CD4-positive, alpha-beta T cell treated with Interleukin-4 for 1 hour (primary cell): Measurements from ENCODE around the gene MAS1.
"Not testable (repeated sequence)": the region's sequence is repeated elsewhere in the genome, so short reads cannot be mapped to it uniquely, and the experiment has no call there.

ENCODE experiments used
- DNase-seq, 2 donors: peaks; one replicate each; pipeline ENCODE4 v3.0.0-alpha.2; 2020 to 2022

MAS1 gene

DNA sequence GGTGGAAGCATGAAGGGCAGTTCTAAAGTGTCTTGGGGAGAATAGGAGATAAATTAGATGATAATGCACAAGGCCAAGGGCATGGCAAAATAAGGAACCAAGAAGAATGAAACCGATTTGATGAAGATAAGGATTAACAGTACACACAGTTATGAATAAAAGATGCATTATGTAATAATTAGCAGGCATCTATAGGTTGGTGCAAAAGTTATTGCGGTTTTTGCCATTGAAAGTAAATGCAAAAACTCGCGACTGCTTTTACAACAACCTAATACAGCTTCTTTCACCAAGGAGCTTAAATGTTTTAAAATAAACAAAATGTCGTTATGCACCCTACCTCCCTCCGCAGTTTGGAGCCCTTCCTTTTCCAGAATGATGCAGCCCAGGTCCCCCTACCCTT is 29.0 kb downstream of the MAS1 start:
- DNase-seq: no peak

DNA sequence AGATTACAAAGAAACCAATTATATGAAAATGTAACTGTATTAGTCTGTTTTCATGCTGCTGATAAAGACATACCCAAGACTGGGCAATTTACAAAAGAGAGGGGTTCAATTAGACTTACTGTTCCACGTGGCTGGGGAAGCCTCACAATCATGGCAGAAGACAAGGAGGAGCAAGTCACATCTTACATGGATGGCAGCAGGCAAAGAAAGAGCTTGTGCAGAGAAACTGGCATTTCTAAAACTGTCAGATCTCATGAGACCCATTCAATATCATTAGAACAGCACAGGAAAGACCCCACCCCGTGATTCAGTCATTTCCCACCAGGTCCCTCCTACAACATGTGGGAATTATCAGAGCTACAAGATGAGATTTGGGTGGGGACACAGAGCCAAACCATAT is 33.4 kb downstream of the MAS1 start:
- not testable (repeated sequence) for DNase-seq

DNA sequence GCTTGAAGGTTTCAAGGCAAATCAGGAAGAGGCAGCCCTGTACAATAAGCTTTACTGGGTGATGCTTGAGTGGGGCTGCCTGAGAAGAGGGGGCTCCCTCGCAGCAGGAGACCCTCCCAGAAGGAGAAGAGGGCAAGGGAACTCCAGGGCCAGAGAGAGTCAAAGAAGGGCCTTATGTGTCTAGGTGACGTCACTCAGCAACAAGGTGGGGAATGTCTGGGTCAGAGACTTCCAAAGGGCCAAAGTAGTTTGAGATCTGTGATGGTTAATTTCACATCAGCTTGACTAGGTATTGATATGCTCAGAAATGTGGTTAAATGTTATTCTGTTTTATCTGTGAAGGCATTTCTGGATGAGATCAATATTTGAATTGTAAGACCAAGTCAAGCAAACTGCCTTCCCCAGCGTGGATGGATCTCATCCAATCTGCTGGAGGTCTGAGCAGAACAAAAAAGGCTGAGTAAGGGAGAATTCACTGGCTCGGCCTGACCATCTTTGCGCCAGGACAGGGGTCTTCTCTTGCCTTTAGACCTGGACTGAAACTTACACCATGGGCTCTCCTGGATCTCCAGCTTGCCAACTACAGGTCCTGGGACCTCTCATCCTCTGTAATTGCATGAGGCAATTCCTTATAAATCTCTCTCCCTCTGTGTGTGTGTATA is 35.9 kb downstream of the MAS1 start:
- DNase-seq: no peak

DNA sequence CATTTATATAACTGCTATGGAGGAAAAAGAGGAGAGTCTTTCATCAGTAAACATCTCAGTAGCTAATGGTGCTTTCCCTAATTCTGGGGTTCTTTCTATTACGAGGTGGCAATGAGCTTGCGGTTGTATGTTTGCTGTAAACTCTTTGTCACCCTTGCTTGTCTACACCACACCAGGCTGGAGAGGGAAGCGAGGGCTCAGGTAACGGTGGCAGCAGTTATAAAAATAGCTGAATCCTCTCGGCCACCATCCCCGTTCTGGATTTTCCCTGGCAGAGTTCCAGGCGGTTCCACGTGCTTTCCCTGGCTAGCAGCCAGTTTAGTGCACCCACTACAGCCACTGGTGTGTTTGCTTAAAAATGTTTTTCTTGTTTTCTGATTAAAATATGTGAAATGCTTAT is 39.0 kb downstream of the MAS1 start:
- DNase-seq: peak; percentile 52 to 78

DNA sequence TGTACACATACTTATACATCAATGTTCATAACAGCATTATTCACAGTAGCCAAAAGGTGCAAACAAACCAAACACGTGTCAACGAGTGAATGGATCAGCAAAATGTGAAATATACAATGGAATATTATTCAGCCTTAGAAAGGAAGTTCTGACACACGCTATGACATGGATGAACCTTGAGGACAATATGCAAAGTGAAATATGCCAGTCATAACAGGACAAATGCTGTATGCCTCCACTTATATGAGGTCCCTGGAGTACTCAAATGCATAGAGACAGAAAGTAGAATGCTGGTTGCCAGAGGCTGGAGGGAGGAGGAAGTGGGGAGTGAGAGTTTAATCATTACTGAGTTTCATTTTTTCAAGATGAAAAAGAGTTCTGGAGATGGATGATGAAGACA is 40.3 kb downstream of the MAS1 start:
- peak in 1 of 2 donors; percentile 9 for DNase-seq

DNA sequence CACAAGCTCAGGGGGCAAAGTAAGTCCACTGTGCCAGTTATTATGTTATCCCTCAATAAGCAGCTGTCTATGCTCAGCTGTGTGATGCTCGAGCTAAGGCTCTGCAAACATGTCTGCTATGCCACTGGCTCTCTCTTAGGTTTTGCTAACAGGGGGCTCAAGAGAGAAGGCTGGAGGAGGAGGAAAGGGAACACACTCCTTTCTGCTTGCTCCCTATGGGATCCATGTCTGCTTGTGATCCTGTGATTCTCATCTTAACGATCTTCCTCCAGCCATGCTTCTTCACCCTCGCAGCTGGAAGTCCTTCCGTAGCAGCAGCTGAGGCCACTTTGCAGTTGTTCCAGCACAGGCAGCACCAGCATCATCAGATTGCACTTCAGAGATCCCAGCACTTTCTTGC is 41.1 kb downstream of the MAS1 start:
- DNase-seq: no peak

DNA sequence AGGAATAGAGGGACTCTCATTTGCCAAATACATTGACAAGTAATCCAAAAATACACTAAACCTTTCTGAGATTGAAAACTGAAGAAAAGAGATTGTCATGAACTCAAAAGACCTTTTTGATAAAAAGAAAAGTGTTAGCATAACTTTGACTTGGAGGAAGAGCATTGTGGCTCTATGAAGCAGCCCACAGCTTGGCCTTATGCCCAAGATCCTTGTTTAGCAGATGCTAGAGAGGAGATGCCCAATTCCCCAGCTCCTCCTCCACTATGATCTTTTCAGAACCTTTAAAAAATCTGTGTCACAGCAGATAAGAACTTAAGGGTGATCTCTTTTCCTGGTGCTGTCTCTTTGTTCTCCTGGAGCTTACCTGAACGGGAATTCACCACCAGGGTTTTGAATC is 42.3 kb downstream of the MAS1 start:
- no peak for DNase-seq

DNA sequence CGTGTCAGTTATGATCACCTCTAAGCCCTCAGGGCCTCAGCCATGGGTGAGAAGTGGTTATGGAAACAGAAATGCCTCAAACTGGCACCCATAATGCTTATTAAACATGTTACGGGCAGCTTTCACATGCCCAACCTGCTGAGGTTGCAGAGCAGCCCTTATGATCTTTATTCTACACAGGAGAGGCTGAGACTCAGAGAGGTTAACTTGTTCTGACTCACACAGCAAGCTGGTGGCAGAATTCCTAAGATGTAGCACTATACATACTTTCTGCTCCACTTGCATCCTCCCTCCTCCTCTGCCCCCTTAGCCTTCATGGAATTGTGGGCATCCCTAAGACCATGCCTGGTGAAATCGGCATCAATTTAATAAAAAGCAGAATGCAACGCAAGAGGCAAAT is 43.4 kb downstream of the MAS1 start:
- DNase-seq: no peak

DNA sequence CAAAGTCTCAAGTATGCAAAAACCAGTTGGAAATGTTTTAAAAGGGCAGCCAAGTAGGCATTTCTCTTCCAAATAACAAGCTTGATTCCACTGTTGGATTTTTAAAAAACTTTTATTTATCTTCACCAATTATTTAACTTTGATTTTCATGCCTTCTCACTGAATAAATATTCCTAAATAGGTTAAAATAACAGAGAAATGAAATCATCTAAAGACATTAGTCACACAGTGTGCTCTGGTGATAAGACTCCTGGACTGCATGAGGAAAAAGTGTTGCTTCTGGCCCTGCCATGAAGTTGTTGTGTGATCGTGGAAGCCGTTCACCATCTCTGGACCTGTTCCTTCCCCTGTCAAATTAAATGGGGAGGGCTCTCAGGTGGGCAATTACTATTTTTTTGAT is 44.3 kb downstream of the MAS1 start:
- no peak for DNase-seq

DNA sequence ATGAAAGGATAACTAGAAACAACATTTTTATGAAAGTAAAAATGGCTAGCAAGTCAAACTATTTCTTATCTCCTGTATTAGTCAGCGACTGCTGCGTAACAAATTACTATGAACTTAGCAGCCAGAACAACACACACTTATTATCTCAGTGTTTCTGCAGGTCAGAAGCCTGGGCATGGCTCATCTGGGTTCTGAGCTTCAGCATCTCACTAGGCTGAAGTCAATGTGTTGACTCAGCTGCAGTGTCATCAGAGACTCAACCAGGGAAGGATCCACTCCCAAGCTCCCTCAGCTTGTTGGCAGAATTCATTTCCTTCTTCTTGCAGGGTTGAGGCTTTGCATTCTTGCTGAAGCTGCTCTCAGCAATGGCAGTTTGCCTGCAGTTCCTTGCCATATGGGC is 44.8 kb downstream of the MAS1 start:
- DNase-seq: no peak

DNA sequence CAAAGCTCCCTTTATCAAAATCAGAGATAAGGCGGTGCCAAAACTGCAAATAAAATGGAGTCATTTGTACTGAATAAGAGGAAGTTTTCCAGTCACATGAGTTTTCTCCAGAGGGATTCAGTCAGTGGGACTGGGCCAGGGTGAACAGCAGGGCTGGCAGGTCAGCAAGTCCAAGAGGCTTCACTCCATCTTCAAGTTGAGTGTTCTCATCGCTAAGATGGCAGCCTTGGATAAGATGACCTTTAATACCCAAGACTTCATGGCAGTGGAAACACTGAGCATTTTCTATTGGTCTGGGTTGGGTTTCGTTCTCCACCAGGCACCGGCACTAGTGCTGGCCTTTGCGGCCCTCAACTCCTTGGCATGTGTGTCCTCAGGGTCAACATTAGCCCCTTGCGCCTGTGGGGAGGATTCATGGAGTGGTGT is 48.8 kb downstream of the MAS1 start:
- DNase-seq: no peak
